Measurements from ENCODE around the gene AQP12B.

- no peak for TF ChIP-seq EZH2 (IDR thresholded peaks at IDR 0.05; ENCODE audit: insufficient read depth, poor library complexity, severe bottlenecking)
- TF ChIP-seq EZH2phosphoT487 (IDR thresholded peaks at IDR 0.05; ENCODE audit: insufficient read depth, low read depth), result no peak
Measured at GRCh38 chr2:240632306-240632721, 50.4 kb downstream of the AQP12B start.

Measured in GM23248 (cell line).